Neuronal stem cell (in vitro differentiated cells): Measurements from ENCODE around the gene FAS.

Experiments used
- DNase-seq: peaks from one replicate; pipeline ENCODE4 v3.0.0-alpha.2; 2013; ENCODE audit warnings: low spot score
- H2AFZ ChIP-seq: one replicate; pipeline ENCODE4 v1.6.1; 2013; ENCODE audit warnings: mild to moderate bottlenecking, low read length, inconsistent platforms
- H2AK5ac ChIP-seq: 2 replicates; pipeline ENCODE4 v1.6.1; 2013; ENCODE audit warnings: low read depth, mild to moderate bottlenecking, inconsistent platforms, low read length, moderate library complexity, mixed read lengths
- H2BK120ac ChIP-seq: 2 replicates; pipeline ENCODE4 v1.6.1; 2013; ENCODE audit warnings: low read depth, mild to moderate bottlenecking, inconsistent platforms, low read length, moderate library complexity, mixed read lengths
- H2BK12ac ChIP-seq: one replicate; pipeline ENCODE4 v1.6.1; 2013; ENCODE audit warnings: low read length, inconsistent platforms
- H2BK15ac ChIP-seq: 2 replicates; pipeline ENCODE4 v1.6.1; 2013; ENCODE audit warnings: mild to moderate bottlenecking, low read length, inconsistent platforms, mixed read lengths
- H2BK5ac ChIP-seq: one replicate; pipeline ENCODE4 v1.6.1; 2013; ENCODE audit warnings: inconsistent platforms, mild to moderate bottlenecking, low read length, moderate library complexity
- H3K14ac ChIP-seq: one replicate; pipeline ENCODE4 v1.6.1; 2013; ENCODE audit warnings: low read length, inconsistent platforms
- H3K18ac ChIP-seq: 2 replicates; pipeline ENCODE4 v1.6.1; 2013; ENCODE audit warnings: low read length, inconsistent platforms
- H3K23ac ChIP-seq: 2 replicates; pipeline ENCODE4 v1.6.1; 2013; ENCODE audit warnings: low read depth, mild to moderate bottlenecking, mixed read lengths, low read length, inconsistent platforms; ENCODE audit not compliant: poor library complexity
- H3K27ac ChIP-seq: replicated peaks from 3 replicates; pipeline ENCODE4 v1.5.1; 2013; ENCODE audit warnings: low read length, inconsistent platforms
- H3K27me3 ChIP-seq, 3 experiments: 2 replicates each; pipeline ENCODE4 v1.6.1; 2013; ENCODE audit warnings: low read length in 3 of 3, mild to moderate bottlenecking in 2 of 3, inconsistent platforms in 1 of 3, low read depth in 1 of 3, mixed read lengths in 1 of 3, moderate library complexity in 1 of 3; ENCODE audit not compliant: control insufficient read depth in 3 of 3, insufficient read depth in 3 of 3
- H3K36me3 ChIP-seq, 2 donors: replicated peaks in 1 of 2; 2 replicates each; pipeline ENCODE4 v1.6.1; 2013; ENCODE audit warnings: low read length in 2 of 2; ENCODE audit not compliant: control insufficient read depth in 2 of 2, insufficient read depth in 2 of 2
- H3K4ac ChIP-seq: 2 replicates; pipeline ENCODE4 v1.6.1; 2013; ENCODE audit warnings: inconsistent platforms, mild to moderate bottlenecking, low read length, moderate library complexity
- H3K4me1 ChIP-seq, 2 donors: 1 replicate in 1 of 2; 2 replicates in 1 of 2; pipeline ENCODE4 v1.6.1; 2013; ENCODE audit warnings: low read length in 2 of 2, low read depth in 1 of 2; ENCODE audit not compliant: control insufficient read depth in 2 of 2, insufficient read depth in 1 of 2
- H3K4me2 ChIP-seq: one replicate; pipeline ENCODE4 v1.6.1; 2013; ENCODE audit warnings: mild to moderate bottlenecking, low read length, inconsistent platforms; ENCODE audit not compliant: insufficient read depth, poor library complexity, severe bottlenecking
- H3K4me3 ChIP-seq, 2 donors: 2 replicates each; pipeline ENCODE4 v1.5.1; 2013; ENCODE audit warnings: low read length in 2 of 2, mild to moderate bottlenecking in 2 of 2, inconsistent platforms in 1 of 2, moderate library complexity in 1 of 2
- H3K79me1 ChIP-seq: one replicate; pipeline ENCODE4 v1.6.1; 2013; ENCODE audit warnings: low read depth, mild to moderate bottlenecking, inconsistent platforms, low read length, moderate library complexity
- H3K9ac ChIP-seq: one replicate; pipeline ENCODE4 v1.6.1; 2013; ENCODE audit warnings: mild to moderate bottlenecking, low read depth, low read length, inconsistent platforms; ENCODE audit not compliant: poor library complexity
- H3K9me3 ChIP-seq, 2 donors: replicated peaks in 1 of 2; 2 replicates each; pipeline versions ENCODE3 to v1.6.1; 2013; ENCODE audit warnings: low read length in 2 of 2, mild to moderate bottlenecking in 2 of 2, inconsistent platforms in 1 of 2, low read depth in 1 of 2, mixed read lengths in 1 of 2, moderate library complexity in 1 of 2; ENCODE audit not compliant: control insufficient read depth in 2 of 2, insufficient read depth in 1 of 2
- H4K8ac ChIP-seq: one replicate; pipeline ENCODE4 v1.6.1; 2013; ENCODE audit warnings: low read depth, mild to moderate bottlenecking, inconsistent platforms, low read length, moderate library complexity
- H4K91ac ChIP-seq: one replicate; pipeline ENCODE4 v1.6.1; 2013; ENCODE audit warnings: low read length, low read depth, mild to moderate bottlenecking, inconsistent platforms; ENCODE audit not compliant: poor library complexity
- WGBS, 2 donors: extraction: QIAGEN DNeasy Blood & Tissue Kit; methylation state at CpG; one replicate each; pipeline ENCODE4 v1.1.7; 2013; ENCODE audit warnings: missing lambda C conversion rate in 2 of 2, mixed read lengths in 1 of 2; ENCODE audit not compliant: insufficient read length in 2 of 2, insufficient replicate concordance in 1 of 2; ENCODE audit errors: extremely low coverage in 2 of 2; 5-methylcytosine and 5-hydroxymethylcytosine counted together

The FAS gene

DNA sequence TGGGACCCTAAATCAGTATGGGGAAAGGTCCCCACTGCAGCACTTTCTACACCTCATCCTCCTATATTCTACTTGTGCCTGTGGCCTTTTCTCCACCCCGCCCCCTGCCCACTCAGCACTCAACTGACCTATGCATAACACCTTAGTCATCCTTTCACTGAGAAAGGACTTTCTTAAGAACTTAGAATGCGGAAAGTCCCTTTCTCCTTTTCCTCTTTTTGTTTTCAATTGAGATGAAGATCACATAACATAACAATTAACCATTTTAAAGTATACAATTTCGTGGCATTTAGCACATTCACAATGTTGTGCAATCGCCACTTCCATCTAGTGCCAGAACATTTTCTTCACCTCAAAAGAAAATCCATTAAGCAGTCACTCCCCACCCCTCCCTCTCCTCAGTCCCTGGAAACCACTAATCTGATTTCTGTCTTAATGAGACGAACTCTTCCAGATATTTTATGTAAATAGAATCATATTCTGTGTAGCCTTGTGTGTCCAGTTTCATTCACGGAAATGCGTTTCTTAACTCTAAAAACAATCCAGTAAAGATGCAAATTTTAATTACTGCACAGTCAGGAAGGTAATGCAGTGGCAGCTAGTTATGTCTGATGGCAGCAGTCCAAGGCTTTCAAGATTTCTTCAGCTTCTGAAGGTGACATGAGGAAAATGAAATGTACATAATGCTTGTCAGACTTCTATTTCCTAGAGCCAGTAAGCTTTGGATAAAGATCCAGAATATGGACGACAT lies 41.7 kb downstream of the FAS start:
- no CpG with 5 or more reads among the region's 8 CpGs for WGBS, 2 donors
- Histone ChIP-seq H3K23ac (no peak overlapping the region), H3K4ac (no peak overlapping the region), H2BK120ac (no peak overlapping the region), H4K91ac (no peak overlapping the region), H3K27me3 (peaks cover 0 to 6% (median 0%) of the 10 kb centered on the region in 3 experiments), H4K8ac (no peak overlapping the region), H3K9me3 (no peaks in the 10 kb centered on the region), H3K27ac (no peak overlapping the region), H3K4me2 (no peak overlapping the region), H2BK15ac (no peak overlapping the region), H3K18ac (no peak overlapping the region), H3K9ac (no peak overlapping the region), H2BK12ac (no peak overlapping the region), H3K14ac (no peak overlapping the region), H2BK5ac (no peak overlapping the region), H3K4me3 (no peak overlapping the region), H3K79me1 (no peaks in the 10 kb centered on the region), H3K36me3 (no peaks in the 10 kb centered on the region), H2AK5ac (no peak overlapping the region), H2AFZ (no peak overlapping the region), H3K4me1 (peaks cover 1 to 7% of the 10 kb centered on the region in 2 donors)
- no peak for DNase-seq

DNA sequence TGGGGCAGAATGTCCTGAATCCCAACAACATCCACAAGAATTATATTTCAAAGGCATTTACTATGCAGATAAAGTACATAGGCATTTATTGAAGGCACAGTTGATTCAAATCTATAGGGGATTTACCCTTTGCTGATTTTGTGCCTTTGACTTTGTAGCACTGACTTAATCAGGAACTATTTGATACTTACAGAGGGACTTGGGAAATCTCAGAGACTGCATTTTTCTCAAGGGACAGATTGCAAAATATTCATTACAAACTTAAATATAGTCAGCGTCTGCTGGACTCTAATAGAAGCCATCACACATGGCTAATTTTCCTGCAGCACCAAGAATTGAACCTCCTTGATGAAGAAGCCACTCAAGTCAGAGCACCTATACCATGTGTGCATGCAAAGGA lies 44.9 kb downstream of the FAS start:
- Histone ChIP-seq H3K4ac (no peak overlapping the region), H3K9me3 (no peaks in the 10 kb centered on the region), H3K4me1 (peaks cover 0 to 5% of the 10 kb centered on the region in 2 donors), H3K18ac (no peak overlapping the region), H2AFZ (no peak overlapping the region), H3K4me3 (no peak overlapping the region), H3K27ac (no peak overlapping the region), H3K4me2 (no peak overlapping the region), H4K8ac (no peak overlapping the region), H2BK15ac (no peak overlapping the region), H2BK12ac (no peak overlapping the region), H3K79me1 (no peaks in the 10 kb centered on the region), H3K9ac (no peak overlapping the region), H2BK120ac (no peak overlapping the region), H2BK5ac (no peak overlapping the region), H3K36me3 (no peaks in the 10 kb centered on the region), H2AK5ac (no peak overlapping the region), H4K91ac (no peak overlapping the region), H3K27me3 (no peaks in the 10 kb centered on the region), H3K23ac (no peak overlapping the region), H3K14ac (no peak overlapping the region)
- no peak for DNase-seq
- WGBS, 2 donors, result no CpG with 5 or more reads among the region's 1 CpG

DNA sequence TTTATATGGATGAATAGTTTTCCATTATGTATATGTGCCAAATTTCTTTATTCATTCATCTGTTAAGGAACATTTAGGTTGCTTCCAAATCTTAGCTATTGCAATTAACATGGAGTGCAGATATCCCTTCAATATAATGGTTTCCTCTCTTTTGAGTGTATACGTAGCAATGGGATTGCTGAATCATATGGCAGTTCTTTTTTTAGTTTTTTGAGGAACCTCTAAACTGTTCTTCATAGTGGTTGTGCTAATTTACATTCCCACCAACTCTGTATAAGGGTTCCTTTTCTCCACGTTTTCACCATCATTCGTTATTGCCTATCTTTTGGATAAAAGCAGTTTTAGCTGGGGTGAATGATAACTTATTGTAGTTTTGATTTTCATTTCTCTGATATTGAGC lies 46.5 kb downstream of the FAS start:
- H3K4me2 ChIP-seq, result no peak overlapping the region
- H3K79me1 ChIP-seq, result no peaks in the 10 kb centered on the region
- no peak for DNase-seq
- H3K23ac ChIP-seq, result no peak overlapping the region
- no peak overlapping the region for H3K4ac ChIP-seq
- H3K4me3 ChIP-seq, result no peak overlapping the region
- H2BK5ac ChIP-seq, result no peak overlapping the region
- no peaks in the 10 kb centered on the region for H3K9me3 ChIP-seq
- no peak overlapping the region for H2BK12ac ChIP-seq
- H3K18ac ChIP-seq, result no peak overlapping the region
- no peaks in the 10 kb centered on the region for H3K27me3 ChIP-seq
- no peak overlapping the region for H2BK120ac ChIP-seq
- no peak overlapping the region for H3K9ac ChIP-seq
- no peaks in the 10 kb centered on the region for H3K36me3 ChIP-seq
- H3K27ac ChIP-seq, result no peak overlapping the region
- H3K4me1 ChIP-seq, result no peaks in the 10 kb centered on the region
- no peak overlapping the region for H4K91ac ChIP-seq
- no CpG with 5 or more reads among the region's 3 CpGs for WGBS, 2 donors
- H2AK5ac ChIP-seq, result no peak overlapping the region
- no peak overlapping the region for H4K8ac ChIP-seq
- H2BK15ac ChIP-seq, result no peak overlapping the region
- no peak overlapping the region for H3K14ac ChIP-seq
- H2AFZ ChIP-seq, result no peak overlapping the region

DNA sequence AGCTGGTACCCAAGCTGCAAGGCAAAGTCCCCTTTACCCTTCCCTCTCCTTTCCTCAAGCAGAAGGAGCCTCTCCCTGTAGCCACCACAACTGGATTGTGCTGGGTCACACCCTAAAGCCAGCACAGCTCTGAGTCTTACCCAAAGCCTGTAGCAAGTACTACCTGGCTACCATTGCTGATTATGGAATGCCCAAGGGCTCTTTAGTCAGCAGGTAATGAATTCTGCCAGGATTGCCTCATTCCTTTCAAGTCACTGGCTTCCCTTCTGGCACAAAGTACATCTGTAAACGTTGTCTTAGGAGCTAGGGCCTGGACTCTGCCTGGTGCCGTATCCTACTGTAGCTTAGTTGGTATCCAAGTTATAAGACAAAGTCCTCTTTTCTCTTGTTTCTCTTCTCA lies 52.0 kb downstream of the FAS start:
- Histone ChIP-seq H2BK5ac (no peak overlapping the region), H3K9me3 (no peaks in the 10 kb centered on the region), H2BK15ac (no peak overlapping the region), H2BK12ac (no peak overlapping the region), H4K91ac (no peak overlapping the region), H3K23ac (no peak overlapping the region), H3K18ac (no peak overlapping the region), H3K4me3 (no peak overlapping the region), H3K4me2 (no peak overlapping the region), H3K14ac (no peak overlapping the region), H3K79me1 (no peaks in the 10 kb centered on the region), H3K9ac (no peak overlapping the region), H4K8ac (no peak overlapping the region), H3K27ac (no peak overlapping the region), H2AFZ (no peak overlapping the region), H2AK5ac (no peak overlapping the region), H3K36me3 (no peaks in the 10 kb centered on the region), H3K4me1 (no peaks in the 10 kb centered on the region), H3K4ac (no peak overlapping the region), H3K27me3 (peaks cover 0 to 3% (median 0%) of the 10 kb centered on the region in 3 experiments), H2BK120ac (no peak overlapping the region)
- no peak for DNase-seq
- no CpG with 5 or more reads among the region's 2 CpGs for WGBS, 2 donors
